NOMO-1 treated with dmso at 0.1 percent for 144 hours (cell line): ENCODE data around the gene YAE1.

Experiments used
- DNase-seq: peaks from one replicate; lab custom pipeline; 2025; ENCODE audit not compliant: unreplicated experiment; lab: John Stamatoyannopoulos, UW

The YAE1 gene

GRCh38 chr7:39606941-39607340, 40.7 kb downstream of the YAE1 start:
- no peak for DNase-seq

DNA sequence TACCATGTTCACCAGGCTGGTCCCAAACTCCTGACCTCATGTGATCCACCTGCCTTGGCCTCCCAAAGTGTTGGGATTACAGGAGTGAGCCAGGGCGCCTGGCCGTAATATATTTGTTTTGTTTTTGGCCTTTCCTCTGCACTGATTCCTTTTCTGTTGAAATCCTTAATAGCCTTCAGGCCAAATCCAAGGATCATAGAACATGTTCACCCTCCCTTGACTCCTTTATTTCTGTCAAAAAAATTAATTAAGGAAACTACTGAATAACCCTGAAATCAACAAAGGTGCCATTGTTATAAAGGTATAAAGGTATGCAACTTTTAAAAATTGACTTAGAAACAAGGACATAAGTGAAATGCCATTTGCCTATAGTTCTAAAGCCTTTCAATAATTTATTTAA, 41.7 kb downstream of the YAE1 start:
- no peak for DNase-seq

GRCh38 chr7:39608278-39608677, 42.1 kb downstream of the YAE1 start:
- no peak for DNase-seq

DNA sequence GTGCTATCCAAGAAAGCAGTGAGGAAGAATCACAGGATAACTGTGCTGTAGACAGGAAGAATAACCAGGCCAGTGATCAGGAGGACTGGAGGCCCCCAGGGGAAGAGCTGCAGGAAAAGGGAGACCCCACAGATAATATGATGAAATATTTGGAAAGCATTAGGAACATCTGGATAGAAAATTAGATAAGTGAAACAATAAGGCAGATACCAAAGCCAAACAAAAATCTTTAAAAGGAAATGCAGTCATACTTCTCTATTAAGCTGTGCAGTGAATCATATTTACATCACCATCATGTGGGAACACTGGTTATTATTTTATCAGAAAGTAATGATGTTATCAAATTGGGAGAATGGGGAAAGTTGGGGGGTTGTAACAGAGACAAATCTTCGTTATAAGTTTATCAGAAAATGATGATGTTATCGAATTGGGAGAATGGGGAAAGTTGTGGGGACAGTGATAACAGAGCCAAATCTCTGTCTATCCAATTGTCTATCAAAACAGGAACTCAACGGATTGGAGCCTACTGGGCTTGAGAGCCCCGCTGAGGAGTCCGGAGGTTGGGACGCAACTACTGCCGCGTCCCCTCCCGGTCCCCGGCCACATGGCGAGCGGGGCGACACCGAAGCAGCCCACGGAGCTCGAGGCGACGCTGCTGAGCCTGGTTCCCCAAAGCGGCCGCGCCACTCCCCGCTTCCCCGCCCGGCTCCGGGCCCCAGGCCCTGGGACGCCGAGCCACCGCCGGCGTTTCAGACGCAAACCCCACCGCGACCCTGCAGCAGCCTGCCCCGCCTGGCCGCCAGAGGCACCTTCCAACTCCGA, 43.1 kb downstream of the YAE1 start:
- peak; percentile 6 for DNase-seq

DNA sequence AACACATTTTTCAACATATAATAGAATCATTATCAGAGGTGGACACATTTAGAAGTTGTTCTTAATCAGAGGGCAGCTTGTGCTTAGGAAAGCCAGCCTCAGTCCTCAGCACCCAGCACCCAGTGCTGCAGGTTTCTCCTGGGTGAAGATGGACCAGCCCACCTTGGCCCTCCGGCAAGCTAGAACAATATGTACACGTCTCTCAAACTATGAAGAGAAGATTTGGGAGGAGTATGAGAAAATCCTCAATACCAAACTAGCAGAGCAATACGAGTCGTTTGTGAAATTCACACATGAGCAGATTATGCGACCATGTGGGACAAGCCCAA, 43.7 kb downstream of the YAE1 start:
- no peak for DNase-seq

- DNase-seq: no peak
Observed at GRCh38 chr7:39613577-39613976, 47.4 kb downstream of the YAE1 start.

DNA sequence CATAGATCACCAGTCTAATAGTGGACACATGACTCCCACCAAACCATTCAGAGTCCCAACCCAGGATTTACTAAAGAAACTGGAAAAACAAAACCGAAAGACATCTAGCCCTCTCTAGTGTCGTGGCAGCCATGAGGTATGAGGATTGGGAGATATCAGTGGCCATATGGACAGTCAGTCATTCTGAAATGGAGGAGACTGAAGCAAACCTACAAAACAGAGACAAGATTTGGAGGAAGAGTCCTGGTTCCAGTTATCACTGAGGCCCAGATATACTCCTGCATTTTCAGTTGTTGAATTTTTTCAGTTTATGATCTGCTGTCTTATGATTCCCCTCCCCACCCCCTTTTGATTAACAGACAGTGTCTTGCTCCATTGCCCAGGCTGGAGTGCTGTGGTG, 48.1 kb downstream of the YAE1 start:
- DNase-seq: no peak

DNA sequence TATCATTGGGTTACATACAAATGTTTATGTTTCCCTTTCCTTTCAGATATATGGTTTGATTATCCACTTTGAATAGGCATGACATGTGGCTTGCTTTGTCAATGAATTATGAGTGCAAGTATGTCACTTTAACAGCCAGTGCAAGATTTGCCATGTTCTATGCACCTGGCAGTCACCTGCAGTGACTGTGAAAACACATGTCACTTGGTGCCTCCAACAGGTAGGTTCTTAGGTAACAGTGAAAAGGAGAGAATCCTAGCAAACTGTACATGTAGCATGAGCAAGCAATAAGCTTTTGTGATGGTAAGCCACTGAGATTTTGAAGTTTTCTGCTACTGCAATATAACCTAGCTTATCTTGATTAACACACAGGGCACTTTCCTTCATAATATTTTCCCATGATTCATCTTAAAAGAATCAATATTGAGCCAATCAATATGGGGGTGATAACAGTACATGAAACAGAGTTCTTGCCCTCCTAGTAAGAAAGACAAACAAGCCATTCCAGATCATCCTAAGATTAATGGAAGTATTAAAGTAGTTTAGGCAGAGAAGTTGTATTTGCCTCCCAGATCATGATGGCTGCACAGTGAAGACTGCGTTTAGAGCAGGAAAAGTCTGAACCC, 49.3 kb downstream of the YAE1 start:
- no peak for DNase-seq

- DNase-seq: no peak
Observed at GRCh38 chr7:39616138-39616537, 49.9 kb downstream of the YAE1 start.

DNA sequence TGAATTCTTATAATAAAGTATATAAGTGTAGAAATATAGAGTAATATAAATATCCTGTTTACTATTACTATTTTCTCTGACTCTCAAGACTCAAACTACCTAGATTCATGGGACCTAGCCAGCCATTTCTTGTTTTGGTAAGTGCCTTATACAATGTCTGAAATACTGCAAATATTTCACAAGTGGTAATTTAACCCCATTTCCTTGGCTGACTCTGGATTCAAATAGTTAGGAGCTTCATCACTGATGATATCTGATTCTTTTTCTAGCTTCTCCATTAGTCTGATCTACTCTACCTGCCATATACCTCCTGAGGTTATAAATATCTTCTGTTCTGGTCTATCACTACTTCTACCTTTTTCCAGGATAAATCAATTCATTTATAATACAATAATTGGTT, 50.8 kb downstream of the YAE1 start:
- no peak for DNase-seq

GRCh38 chr7:39618868-39619267, 52.7 kb downstream of the YAE1 start:
- DNase-seq: no peak

DNA sequence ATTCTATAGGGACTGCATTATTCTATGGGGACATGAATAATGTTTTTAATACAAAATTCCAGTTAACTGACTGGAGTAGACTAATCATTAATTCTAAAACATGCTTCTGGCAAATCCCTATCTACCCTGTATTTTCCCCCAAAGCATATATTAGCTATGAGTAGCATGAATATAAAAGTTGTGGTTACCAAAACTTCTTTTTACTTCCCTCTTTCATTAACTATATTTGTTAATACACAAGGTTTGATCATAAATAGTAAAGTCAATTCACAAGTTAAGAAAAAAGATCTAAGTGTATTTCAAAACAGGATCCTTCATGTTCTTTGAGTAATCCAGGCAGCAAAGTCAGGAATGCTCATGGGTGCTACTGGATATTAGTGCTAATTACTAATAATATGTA, 54.3 kb downstream of the YAE1 start:
- DNase-seq: no peak

DNA sequence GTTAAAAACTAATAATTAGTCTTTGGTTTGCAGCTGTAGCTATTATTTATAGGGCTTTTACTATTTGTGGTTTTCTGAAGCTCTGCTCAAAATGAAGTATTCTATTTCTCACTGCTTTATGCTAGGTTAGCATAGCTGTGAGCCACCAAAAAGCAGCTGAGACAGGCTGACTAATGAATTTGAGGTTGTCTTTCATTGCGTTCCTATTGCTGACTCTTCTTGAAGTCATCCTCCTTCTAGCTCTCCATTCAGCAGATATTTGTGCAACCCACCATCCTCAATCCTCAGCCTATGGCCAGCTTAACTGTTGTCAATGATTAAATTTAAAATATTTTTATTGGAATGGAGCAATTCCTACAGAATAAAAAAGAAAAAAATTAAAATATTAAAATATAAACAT, 55.1 kb downstream of the YAE1 start:
- no peak for DNase-seq

DNA sequence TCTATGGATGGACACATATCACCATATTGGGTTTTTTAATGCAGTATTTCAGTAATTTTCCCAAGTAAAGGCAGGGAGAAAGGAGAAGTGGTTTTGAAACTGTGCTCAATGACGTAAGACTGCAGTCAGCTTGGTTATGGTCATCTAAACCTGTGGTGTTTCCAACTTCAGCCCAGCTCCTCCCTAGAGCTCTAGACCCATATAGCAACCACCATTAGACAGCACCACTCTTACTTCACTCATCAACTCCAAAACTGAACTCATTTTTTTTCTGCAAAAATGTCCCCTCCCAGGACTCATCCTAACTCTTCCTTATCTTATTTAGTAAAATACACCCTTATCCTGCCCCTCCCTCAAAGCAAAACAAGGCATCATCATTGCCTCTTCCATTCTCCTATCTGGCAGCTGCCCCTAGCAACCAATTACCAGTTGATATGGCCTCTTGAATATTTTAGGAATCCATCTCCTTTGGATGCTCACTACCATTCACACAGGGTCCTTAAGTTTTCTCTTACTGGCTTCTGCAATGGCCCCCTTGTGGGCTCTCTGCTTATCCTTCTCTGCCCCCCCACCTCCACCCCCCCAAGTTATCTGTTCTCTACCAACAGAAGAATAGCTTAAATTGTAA, 55.7 kb downstream of the YAE1 start:
- DNase-seq: peak; percentile 80
